ENCODE results near the gene APOL4.

DNA sequence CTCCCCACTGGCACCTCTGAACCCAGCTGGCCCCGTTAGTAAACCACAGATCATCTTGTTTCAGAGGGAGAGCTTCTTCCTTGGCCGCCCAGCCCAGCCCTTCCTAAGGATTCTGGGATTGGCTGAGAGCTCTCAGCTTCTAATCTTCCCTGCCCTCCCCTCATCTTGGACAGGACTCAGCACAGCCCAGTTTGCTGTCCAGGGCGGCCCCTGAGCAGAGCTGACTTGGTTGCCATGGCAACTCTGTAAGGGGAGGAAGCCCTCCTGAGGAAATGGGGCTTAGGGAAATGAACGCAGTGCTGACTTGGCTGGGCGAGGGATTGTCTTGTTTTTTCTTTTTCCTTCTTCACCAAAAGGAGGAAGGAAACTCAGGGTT is 4.6 kb downstream of the APOL4 start:
- TF ChIP-seq POLR2AphosphoS5 (IDR thresholded peaks at IDR 0.05) (no peak), CTCF (IDR thresholded peaks at IDR 0.05) (no peak)

Measured in sigmoid colon (tissue), 4 donors.